Activated naive CD4-positive, alpha-beta T cell treated with anti-CD3 and anti-CD28 coated beads, Interleukin-2, amount 50 U/mL, for 24 hours (primary cell): ENCODE results near the gene MEGF8.

Experiments used
- H3K27ac Mint-ChIP-seq: one replicate; pipeline ENCODE4 v1.8.0; 2021; ENCODE audit warnings: mild to moderate bottlenecking, mixed read lengths
- H3K27me3 Mint-ChIP-seq: one replicate; pipeline ENCODE4 v1.8.0; 2021; ENCODE audit warnings: mixed read lengths
- H3K36me3 Mint-ChIP-seq: one replicate; pipeline ENCODE4 v1.8.0; 2021; ENCODE audit warnings: mixed read lengths
- H3K4me1 Mint-ChIP-seq: one replicate; pipeline ENCODE4 v1.8.0; 2021; ENCODE audit warnings: mixed read lengths
- H3K4me3 Mint-ChIP-seq: one replicate; pipeline ENCODE4 v1.8.0; 2021; ENCODE audit warnings: mild to moderate bottlenecking, mixed read lengths
- H3K9me3 Mint-ChIP-seq: one replicate; pipeline ENCODE4 v1.8.0; 2021; ENCODE audit warnings: mixed read lengths

MEGF8 gene

DNA sequence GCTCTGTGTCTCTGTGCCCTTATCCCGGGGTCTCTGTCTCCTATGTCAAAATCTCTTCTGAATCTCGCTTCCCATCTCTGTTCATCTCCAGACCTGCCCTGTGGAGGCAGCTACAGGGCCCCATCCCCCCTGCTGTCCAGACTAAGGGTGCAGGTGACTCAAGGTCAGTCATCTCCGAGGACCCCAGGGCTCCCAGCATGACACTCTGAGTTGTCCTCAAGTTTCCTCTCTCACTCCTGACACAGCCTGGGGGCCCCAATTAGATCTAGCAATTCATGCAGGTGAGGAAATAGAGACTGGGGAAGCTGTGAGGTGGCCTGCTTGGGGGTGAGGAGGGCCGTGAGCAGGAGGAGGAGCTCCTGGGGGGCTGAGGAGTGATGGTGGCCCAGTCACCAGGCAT lies 66.7 kb downstream of the MEGF8 start:
- Mint-ChIP-seq H3K27ac (no peak overlapping the region), H3K4me3 (no peak overlapping the region)

DNA sequence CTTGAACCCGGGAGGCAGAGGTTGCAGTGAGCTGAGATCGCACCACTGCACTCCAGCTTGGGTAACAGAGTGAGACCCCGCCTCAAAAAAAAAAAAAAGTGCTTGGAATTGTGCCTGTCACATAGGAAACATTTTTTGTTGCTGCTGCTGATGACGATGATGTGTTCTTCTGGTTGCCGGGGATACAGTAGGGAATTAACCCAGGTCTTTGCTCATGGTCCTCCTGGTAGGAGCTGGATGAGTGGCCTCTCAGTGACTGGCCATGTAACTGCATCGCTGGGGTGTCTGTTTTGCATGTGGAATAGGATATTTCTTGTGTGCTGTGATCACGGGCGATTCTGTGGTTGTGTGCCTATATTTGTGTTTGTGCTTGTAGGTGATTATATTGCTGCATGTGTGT lies 69.3 kb downstream of the MEGF8 start:
- Mint-ChIP-seq H3K36me3 (no peaks in the 10 kb centered on the region), H3K27ac (no peak overlapping the region), H3K4me1 (peaks cover 25% of the 10 kb centered on the region), H3K4me3 (no peak overlapping the region), H3K9me3 (no peaks in the 10 kb centered on the region), H3K27me3 (peaks cover 6% of the 10 kb centered on the region)

More for the DNA sequence above, 66.7 kb downstream of the MEGF8 start:
- H3K4me1 Mint-ChIP-seq: peaks cover 10% of the 10 kb centered on the region
- H3K9me3 Mint-ChIP-seq: no peaks in the 10 kb centered on the region
- H3K36me3 Mint-ChIP-seq: no peaks in the 10 kb centered on the region
- peaks cover 10% of the 10 kb centered on the region for H3K27me3 Mint-ChIP-seq

DNA sequence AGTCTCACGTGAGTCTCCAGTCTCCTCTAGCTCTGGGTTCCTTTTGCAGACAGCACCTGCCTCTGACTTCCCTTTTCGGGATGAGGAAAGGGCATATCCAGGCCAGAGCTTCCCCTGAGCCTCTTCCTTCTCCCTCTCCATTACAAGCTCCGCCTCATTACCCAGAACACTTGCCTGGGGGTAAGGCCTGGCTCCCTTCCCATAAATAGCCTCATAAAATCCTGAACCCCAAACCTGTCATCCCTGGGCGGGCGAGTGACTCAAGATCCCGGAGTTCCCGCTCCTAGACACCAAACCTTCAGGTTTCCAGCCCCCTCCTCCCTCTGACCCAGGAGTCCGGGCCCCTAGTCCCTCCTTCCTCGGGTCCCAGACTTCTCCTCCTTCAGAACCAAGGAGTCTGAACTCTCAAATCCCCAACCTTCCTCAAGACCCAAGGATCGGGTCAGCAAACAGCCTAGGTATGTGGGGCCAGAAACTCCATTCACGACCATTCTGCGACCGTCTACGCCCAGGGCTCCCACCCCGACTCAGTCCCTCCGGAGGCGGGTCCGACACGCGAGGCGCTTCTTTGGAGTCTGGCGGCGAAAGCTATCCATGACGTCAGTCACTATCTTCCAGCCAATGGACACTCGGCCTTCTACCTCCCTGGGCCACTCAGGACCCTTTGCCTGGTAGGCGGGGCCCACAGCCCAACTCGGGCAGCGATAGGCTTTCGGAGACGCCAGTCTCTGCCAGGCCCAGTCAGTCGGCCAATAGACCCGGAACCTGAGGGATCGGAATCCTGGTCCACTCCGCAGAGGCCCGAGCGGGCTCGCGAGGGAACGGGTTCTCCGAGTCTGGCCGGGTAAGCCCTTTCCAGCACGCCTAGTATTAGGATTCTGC lies 71.2 kb downstream of the MEGF8 start:
- Mint-ChIP-seq H3K36me3 (no peaks in the 10 kb centered on the region), H3K4me3 (peak overlapping the region; percentile 94), H3K4me1 (peaks cover 31% of the 10 kb centered on the region), H3K27me3 (no peaks in the 10 kb centered on the region), H3K27ac (peak overlapping the region; percentile 92), H3K9me3 (no peaks in the 10 kb centered on the region)

DNA sequence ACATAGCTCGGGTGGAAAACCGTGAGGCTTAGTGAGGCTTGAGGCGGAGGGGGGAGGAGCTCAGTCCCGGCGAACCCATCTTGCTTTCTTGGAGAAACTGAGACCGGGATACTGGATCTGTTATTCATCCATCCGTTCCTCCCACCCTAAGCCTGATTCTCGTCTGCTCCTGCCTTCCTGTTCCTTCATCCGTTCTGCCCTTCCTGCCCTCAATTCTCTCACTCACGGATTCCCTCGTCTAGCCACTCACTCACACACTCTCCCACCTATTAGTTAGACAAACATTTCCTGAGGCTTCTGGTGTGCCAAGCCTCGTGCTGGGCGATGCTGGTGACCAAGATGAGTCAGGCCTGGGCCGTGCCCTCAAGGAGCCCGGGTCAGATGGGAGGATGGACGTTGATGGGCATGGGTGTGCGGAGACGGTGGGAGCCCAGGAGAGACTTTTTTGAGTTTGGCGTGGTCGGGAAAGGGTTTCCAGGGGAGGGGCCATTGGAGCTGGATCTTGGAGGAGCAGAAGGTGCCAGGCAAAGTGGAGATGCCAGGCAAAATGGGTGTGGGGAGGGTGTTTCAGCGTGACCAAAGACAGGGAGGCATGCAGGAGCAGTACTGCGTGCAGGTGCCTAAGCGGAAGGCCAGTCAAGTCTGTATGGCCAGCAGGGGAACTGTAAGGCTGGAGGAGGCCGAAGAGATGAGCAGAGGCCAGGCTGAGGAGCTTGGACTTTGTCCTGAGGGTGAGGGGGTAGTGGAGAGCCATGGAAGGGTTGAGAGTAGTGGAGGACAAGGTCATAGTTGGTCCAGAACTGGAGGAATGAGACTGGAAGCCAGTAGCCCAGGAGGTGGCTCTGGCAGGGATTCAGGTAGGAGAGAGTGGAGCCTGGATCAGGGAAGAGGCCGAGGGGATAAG lies 72.1 kb downstream of the MEGF8 start:
- Mint-ChIP-seq H3K27ac (peak overlapping the region; percentile 92), H3K4me1 (peaks cover 31% of the 10 kb centered on the region)

DNA sequence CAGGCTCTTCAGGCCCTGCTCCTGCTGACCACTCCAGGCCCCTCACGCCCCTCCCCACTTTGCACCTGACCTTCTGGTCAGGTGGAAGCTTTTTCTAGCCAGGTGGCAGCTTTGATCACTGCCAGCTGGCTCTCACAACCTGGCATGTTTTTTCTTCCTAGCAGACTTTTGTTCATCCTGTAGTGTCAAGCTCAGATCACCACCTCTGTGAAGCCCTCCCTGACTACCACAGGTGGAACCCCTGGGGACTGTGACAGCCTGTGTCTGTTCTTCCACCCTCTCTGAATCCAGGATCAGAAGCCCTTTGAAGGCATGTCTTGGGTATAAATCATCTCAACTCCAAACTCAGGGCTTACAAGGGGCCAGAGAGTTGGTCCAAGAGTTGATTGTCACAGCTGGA lies 75.0 kb downstream of the MEGF8 start:
- Mint-ChIP-seq H3K4me3 (no peak overlapping the region), H3K4me1 (peaks cover 31% of the 10 kb centered on the region), H3K27me3 (no peaks in the 10 kb centered on the region), H3K36me3 (no peaks in the 10 kb centered on the region), H3K9me3 (no peaks in the 10 kb centered on the region), H3K27ac (no peak overlapping the region)

More for the DNA sequence above, 72.1 kb downstream of the MEGF8 start:
- Mint-ChIP-seq H3K9me3 (no peaks in the 10 kb centered on the region), H3K27me3 (no peaks in the 10 kb centered on the region), H3K4me3 (peak overlapping the region; percentile 94), H3K36me3 (no peaks in the 10 kb centered on the region)

DNA sequence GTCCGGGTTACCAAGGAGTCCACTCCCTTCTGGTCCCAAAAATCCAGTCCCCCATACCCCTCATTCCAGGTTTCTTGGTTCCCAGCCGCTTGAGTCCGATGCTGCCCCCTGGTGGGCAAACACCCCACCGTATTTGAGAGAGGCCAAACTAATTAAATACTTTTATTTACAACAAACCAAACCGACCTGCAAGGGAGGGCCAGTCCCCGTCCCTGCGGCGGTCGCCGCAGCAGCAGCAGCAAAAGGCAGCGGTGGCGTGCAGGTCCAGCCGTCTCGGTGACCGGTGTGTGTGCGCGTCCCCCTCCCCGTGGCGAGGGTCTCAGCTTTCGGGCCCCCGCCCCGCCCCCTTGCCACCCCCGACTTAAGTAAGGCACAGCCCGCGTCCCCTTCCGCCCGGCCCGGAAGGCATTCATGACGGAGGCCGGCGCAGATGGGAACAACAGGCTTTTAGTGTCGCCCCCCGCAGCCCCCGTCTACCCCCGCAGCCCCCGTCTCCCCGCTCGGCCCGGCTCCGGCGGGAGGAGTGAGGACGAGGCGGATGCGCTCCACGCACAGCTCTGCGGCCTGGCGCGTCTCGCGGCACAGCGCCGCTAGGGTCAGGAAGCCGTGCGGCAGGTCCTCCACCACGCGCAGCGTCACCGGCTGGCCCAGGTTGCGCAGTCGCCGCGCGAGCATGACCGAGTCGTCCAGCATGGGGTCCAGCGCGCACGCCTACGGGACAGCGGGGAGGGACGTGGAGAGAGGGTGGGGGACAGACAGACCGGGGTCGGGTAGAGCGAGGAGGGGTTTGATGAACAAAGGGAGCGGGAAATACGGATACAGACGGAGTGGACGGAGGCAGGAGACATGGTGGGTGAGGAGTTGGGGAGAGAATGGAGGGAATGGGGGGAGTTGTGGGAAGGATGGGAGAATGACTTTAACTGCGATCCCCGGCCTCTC lies 76.2 kb downstream of the MEGF8 start:
- Mint-ChIP-seq H3K27ac (peak overlapping the region; percentile 72), H3K4me1 (peaks cover 26% of the 10 kb centered on the region), H3K9me3 (no peaks in the 10 kb centered on the region), H3K36me3 (no peaks in the 10 kb centered on the region), H3K27me3 (no peaks in the 10 kb centered on the region), H3K4me3 (peak overlapping the region; percentile 82)

DNA sequence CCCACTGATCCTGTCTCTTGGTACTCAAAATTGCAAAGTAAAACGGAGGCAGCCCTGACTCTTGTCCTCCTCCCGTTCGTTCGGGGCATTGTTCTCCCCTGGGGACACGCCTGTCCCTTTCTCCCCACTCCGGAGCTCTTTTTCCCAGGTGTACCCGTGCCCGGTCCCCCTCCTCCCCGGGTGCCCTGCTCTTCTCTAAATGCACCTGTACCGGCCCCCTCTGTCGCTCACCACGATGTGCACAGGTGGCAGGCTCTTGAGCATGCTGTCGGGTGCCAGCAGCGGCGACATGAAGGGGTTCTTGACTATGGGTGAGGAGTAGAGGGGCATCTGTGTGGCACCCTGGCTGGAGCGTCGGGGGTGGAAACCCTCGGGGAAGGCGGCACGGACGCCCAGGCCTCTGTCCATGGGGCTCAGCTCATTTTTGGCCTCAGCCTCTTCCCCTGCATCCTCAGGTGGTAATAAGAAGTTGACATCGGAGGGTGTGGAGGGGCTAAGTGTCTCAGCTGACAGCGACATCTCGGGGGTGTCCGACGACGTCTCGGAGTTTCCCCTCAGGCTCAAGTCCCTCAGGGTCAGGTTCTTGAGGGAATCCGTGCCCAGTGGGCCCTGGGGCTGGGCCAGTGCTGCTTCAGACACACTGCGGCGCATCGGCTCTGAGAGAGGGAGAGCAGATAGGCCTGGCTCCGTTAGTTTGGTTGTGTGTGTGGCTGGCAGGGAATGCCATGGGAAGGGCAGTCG lies 77.1 kb downstream of the MEGF8 start:
- Mint-ChIP-seq H3K4me1 (peaks cover 17% of the 10 kb centered on the region), H3K4me3 (peak overlapping the region; percentile 82), H3K27ac (no peak overlapping the region), H3K9me3 (no peaks in the 10 kb centered on the region), H3K27me3 (no peaks in the 10 kb centered on the region), H3K36me3 (no peaks in the 10 kb centered on the region)

DNA sequence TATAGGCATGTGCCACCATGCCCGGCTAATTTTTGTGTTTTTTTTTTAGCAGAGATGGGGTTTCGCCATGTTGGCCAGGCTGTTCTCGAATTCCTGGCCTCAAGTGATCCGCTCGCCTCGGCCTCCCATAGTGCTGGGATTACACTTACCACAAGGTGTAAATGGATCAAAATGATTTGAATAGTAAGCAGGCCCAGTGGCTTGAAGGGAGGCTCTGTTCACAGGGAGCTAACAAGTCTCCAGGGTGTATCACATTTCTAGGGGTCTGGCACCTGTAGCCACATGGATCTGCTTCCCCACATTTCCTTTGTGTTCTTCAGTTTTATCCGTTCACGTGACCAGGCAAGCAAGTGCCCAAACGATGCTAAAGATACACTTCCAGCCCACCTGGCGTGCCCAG lies 78.2 kb downstream of the MEGF8 start:
- Mint-ChIP-seq H3K36me3 (no peaks in the 10 kb centered on the region), H3K27me3 (no peaks in the 10 kb centered on the region), H3K4me1 (peaks cover 11% of the 10 kb centered on the region), H3K9me3 (no peaks in the 10 kb centered on the region), H3K4me3 (no peak overlapping the region), H3K27ac (no peak overlapping the region)

DNA sequence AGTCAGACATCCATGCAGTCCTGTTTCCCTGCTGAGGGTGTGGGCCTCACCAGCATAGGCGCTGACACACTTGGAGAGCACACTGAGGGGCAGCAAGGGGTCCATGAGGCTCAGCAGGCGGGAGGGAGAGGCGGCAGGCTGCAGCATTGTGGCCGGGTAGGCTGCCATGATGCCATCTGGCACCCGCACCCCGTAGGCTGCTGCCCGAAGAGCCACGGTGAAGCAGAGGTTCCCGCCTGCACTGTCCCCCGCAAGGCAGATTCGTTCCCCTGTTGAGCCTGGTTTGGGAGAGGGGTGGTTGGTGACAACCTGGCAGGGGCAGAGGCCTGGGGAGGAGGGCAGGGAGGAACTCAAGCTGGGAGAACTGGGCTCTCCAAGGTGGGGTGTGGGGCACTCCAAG lies 80.7 kb downstream of the MEGF8 start:
- Mint-ChIP-seq H3K27ac (no peak overlapping the region), H3K4me3 (no peak overlapping the region), H3K27me3 (no peaks in the 10 kb centered on the region), H3K4me1 (peaks cover 2% of the 10 kb centered on the region), H3K36me3 (no peaks in the 10 kb centered on the region), H3K9me3 (no peaks in the 10 kb centered on the region)

DNA sequence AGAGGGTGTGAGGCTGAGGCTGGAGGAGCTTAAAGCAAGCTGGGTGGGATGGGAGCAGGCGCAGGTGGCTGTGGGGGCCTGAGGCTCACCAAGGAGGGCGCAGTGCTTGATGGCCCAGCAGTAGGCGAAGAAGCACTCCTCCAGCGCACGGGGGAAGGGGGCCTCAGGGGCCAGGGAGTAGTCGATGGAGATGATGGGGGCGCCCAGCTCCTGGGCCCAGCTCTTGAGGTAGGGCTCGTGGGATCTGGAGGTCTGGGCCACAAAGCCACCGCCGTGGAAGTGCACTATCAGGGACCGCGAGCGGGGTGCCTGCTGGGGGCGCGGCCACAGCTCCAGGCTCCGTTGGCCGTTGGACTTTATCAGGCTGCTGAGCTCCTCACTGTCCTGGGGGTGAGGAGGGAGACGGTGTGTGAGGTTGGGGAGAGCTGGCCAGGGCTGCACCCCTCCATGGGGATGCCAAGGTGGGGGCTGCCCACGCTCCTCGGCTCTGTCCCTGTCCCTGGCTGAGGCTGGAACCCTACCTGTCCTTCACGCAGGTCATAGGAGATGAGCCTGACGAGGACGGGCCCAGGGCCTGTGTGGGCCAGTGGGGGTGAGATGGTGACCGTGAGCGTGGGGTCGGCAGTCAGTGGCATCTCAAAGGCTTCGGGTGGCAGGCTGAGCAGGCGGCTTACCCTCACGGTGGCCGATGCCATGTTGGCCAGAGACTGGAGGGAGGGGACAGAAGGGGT lies 81.8 kb downstream of the MEGF8 start:
- no peaks in the 10 kb centered on the region for H3K9me3 Mint-ChIP-seq
- H3K27me3 Mint-ChIP-seq: no peaks in the 10 kb centered on the region
- H3K36me3 Mint-ChIP-seq: no peaks in the 10 kb centered on the region
- no peak overlapping the region for H3K4me3 Mint-ChIP-seq
- no peaks in the 10 kb centered on the region for H3K4me1 Mint-ChIP-seq
- H3K27ac Mint-ChIP-seq: no peak overlapping the region

DNA sequence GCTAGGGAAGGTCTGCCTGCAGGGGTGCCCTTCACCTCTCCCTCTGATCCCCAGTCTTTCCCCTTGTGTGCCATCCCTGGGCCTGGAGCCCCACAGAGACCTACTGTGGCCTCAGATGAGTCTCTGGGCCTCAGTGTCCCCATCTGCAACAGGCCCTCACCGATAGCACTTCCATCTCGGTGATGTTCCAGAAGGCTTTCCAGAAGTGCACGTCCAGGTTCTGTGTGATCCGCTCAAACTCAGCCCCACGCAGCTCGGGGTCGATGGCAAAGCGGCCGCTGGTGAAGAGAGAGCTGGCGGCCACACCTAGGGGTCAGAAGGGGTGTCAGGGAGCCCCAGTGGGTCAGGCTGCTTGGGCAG lies 82.4 kb downstream of the MEGF8 start:
- no peaks in the 10 kb centered on the region for H3K27me3 Mint-ChIP-seq
- no peaks in the 10 kb centered on the region for H3K36me3 Mint-ChIP-seq
- H3K4me1 Mint-ChIP-seq: no peaks in the 10 kb centered on the region
- H3K4me3 Mint-ChIP-seq: no peak overlapping the region
- no peaks in the 10 kb centered on the region for H3K9me3 Mint-ChIP-seq
- H3K27ac Mint-ChIP-seq: no peak overlapping the region

DNA sequence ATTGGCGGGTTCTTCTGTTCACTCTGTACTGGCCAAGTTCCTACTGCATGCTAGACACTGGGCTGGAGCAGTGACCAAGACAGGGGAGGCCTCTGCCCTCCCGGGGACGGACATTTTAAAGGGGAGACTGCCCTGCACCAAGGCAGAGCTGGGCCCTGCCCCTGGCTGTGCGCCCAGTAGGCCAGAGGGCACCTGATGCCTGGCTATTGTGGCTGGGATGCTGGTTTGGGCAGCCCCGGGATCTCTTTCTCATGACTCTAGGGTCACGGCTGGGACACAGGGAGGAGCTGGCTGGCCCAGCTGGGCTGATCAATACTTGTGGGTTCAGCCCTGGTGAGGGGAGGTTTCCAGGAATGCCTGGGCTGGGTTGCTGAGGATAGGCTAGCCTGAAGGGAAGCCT lies 84.0 kb downstream of the MEGF8 start:
- Mint-ChIP-seq H3K27ac (no peak overlapping the region), H3K9me3 (no peaks in the 10 kb centered on the region), H3K27me3 (no peaks in the 10 kb centered on the region), H3K4me3 (no peak overlapping the region), H3K36me3 (peaks cover 2% of the 10 kb centered on the region), H3K4me1 (no peaks in the 10 kb centered on the region)

DNA sequence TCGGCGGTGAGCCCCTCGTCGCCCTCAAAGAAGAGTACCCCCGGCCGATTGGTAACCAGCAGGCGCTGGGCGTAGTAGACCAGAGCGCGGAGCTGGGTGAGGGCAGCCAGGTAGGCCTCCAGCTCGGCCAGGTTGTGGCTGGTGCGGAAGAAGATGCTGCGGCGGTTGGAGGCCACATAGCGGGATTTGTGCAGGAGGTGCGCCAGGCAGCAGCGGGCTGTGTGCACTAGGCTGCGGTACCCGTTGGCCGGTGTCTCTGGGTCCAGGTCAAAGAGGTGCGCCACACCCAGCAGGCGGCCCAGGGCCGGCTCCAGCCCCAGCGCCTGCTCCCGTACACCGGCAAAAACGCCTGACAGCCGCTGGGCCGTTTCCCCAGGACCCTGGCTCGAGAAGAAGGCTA lies 84.9 kb downstream of the MEGF8 start:
- H3K9me3 Mint-ChIP-seq: no peaks in the 10 kb centered on the region
- peaks cover 2% of the 10 kb centered on the region for H3K36me3 Mint-ChIP-seq
- H3K4me3 Mint-ChIP-seq: no peak overlapping the region

DNA sequence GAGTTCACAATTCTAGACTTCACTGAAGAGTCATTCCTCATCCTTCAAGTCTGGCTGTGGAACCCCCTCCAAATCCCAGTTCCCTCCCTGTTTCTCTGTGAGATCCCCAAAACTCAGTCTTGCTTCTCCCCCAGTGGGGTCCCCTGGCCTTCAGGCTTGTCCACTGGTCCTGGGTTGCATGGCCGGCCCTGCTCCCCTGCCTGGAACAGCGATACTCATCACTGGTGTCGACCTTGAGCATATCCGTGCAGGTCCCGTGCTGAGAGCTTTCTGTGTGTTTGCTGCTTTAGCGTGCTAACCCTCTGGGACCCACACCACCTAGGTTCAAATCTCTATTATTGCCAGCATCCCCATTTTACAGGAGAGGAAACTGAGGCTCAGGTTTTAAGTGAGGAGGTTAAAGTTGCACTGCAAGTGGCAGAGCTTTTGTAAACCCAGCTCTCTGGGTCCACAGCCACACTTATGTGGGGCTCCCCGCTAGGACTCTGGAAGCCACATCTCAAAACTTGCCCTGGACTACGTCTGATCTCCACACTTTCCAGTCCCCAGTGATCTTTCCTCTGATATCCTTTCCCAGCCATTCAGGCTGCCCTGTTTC lies 86.2 kb downstream of the MEGF8 start:
- H3K4me3 Mint-ChIP-seq: no peak overlapping the region
- no peaks in the 10 kb centered on the region for H3K27me3 Mint-ChIP-seq
- H3K9me3 Mint-ChIP-seq: no peaks in the 10 kb centered on the region
- H3K27ac Mint-ChIP-seq: peak overlapping the region; percentile 43
- H3K36me3 Mint-ChIP-seq: peaks cover 2% of the 10 kb centered on the region
- H3K4me1 Mint-ChIP-seq: no peaks in the 10 kb centered on the region

More for the DNA sequence above, 84.9 kb downstream of the MEGF8 start:
- H3K4me1 Mint-ChIP-seq: no peaks in the 10 kb centered on the region
- no peaks in the 10 kb centered on the region for H3K27me3 Mint-ChIP-seq
- H3K27ac Mint-ChIP-seq: no peak overlapping the region
